ENCODE measurements around the gene DAGLB.

Gene DAGLB

GRCh38 chr7:6440381-6440780, 7.4 kb downstream of the DAGLB start:
- no peak for TF ChIP-seq CTCF (IDR thresholded peaks at IDR 0.05)

GRCh38 chr7:6438427-6438826, 9.3 kb downstream of the DAGLB start:
- TF ChIP-seq CTCF (IDR thresholded peaks at IDR 0.05): no peak

GRCh38 chr7:6437251-6437650, 10.5 kb downstream of the DAGLB start:
- no peak for TF ChIP-seq CTCF (IDR thresholded peaks at IDR 0.05)

GRCh38 chr7:6436385-6436685, 11.4 kb downstream of the DAGLB start:
- TF ChIP-seq CTCF (IDR thresholded peaks at IDR 0.05): no peak

- peak; percentile 97 for TF ChIP-seq CTCF (IDR thresholded peaks at IDR 0.05)
Observed at GRCh38 chr7:6435486-6436384, 12.0 kb downstream of the DAGLB start.

GRCh38 chr7:6433784-6434615, 13.8 kb downstream of the DAGLB start:
- no peak for TF ChIP-seq CTCF (IDR thresholded peaks at IDR 0.05)

- no peak for TF ChIP-seq CTCF (IDR thresholded peaks at IDR 0.05)
Observed at GRCh38 chr7:6432781-6433180, 15.0 kb downstream of the DAGLB start.
